ENCODE measurements around the gene MALT1. TPM values are rescaled to one million over a fixed set of nuclear protein-coding genes. Genes with fewer than 3 reads are reported as not detected.
"Not testable (repeated sequence)": the region's sequence is repeated elsewhere in the genome, so short reads cannot be mapped to it uniquely, and the experiment has no call there.

The MALT1 gene
- total RNA-seq, 2 experiments from 2014 or later, result 57.8 to 67.5 TPM

DNA sequence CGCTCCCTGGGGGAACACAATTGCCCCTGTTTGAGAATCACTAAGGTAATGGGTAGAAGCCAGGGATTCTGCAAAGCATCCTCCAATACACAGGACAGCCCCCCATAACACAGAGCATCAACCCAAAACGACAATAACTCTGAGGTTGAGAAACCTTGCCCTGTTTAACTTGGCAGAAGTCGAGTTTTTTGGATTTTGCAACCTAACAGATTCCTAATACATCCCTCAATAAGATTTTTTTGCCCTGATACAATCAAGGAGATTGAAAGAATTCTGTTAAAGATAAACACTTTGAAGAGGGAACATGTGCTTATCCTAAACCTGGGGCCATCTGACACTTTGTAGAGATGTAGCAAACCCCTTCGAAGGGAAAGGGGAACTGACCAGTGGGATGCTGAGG, 100.9 kb downstream of the MALT1 start:
- Mint-ChIP-seq H3K27ac (no peak overlapping the region), H3K9me3 (no peaks in the 10 kb centered on the region)
- intact Hi-C loops (cut with micrococcal nuclease), result no loop called here

GRCh38 chr18:58776084-58776483, 104.8 kb downstream of the MALT1 start:
- POLR2A ChIA-PET, result no interaction called here
- CTCF ChIA-PET, result interaction anchor here (1.1 to 1.2 kb wide), 2 partner anchors 12 to 293 kb away, joined by 3 read pairs; no protein-coding TSS in a partner anchor

More for the DNA sequence above, 100.9 kb downstream of the MALT1 start:
- H3K4me1 Mint-ChIP-seq (ENCODE audit: low read depth), result peaks cover 5% of the 10 kb centered on the region
- POLR2A ChIA-PET, result no interaction called here
- ATAC-seq, result no peak
- TF ChIP-seq CTCF (IDR thresholded peaks at IDR 0.05), result no peak
- no peaks in the 10 kb centered on the region for H3K36me3 Mint-ChIP-seq (ENCODE audit: low read depth)
- no peak for DNase-seq
- no peak overlapping the region for H3K4me3 Mint-ChIP-seq
- CTCF ChIA-PET, result interaction anchor here (5.6 kb wide), 1 partner anchor 298 kb away, joined by 76 read pairs; no protein-coding TSS in a partner anchor
- H3K27me3 Mint-ChIP-seq, result peaks cover 26% of the 10 kb centered on the region

DNA sequence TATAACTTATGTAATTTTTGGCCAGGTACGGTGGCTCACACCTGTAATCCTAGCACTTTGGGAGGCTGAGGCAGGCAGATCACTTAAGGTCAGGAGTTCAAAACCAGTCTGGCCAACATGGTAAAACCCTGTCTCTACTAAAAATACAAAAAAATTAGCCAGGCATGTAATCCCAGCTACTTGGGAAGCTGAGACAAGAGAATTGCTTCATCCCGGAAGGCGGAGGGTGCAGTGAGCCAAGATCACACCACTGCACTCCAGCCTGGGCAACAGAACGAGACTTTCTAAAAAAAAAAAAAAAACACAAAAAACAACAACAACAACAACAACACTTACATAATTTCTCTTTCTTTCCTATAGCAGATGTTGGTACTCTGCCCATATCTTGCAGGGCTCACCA, 105.3 kb downstream of the MALT1 start:
- DNase-seq; intact Hi-C loops (cut with micrococcal nuclease); H3K27ac Mint-ChIP-seq; H3K36me3 Mint-ChIP-seq (ENCODE audit: low read depth); H3K9me3 Mint-ChIP-seq; H3K4me1 Mint-ChIP-seq (ENCODE audit: low read depth); H3K4me3 Mint-ChIP-seq; POLR2A ChIA-PET; ATAC-seq: not testable (repeated sequence)
- CTCF ChIA-PET, result interaction anchor here (1.2 to 1.5 kb wide), 3 partner anchors 13 to 294 kb away, joined by 3 to 6 read pairs (median 4); no protein-coding TSS in a partner anchor
- H3K27me3 Mint-ChIP-seq, result peaks cover 10% of the 10 kb centered on the region

More at GRCh38 chr18:58776084-58776483, 104.8 kb downstream of the MALT1 start:
- Mint-ChIP-seq H3K4me3 (no peak overlapping the region), H3K36me3 (ENCODE audit: low read depth) (no peaks in the 10 kb centered on the region), H3K27ac (no peak overlapping the region), H3K9me3 (no peaks in the 10 kb centered on the region), H3K27me3 (peaks cover 10% of the 10 kb centered on the region), H3K4me1 (ENCODE audit: low read depth) (no peaks in the 10 kb centered on the region)
- DNase-seq (no peak), ATAC-seq (no peak)
- intact Hi-C loops (cut with micrococcal nuclease), result no loop called here
- no peak for TF ChIP-seq CTCF (IDR thresholded peaks at IDR 0.05)

- Mint-ChIP-seq H3K27ac (no peak overlapping the region), H3K4me3 (no peak overlapping the region), H3K27me3 (peaks cover 12% of the 10 kb centered on the region), H3K36me3 (ENCODE audit: low read depth) (no peaks in the 10 kb centered on the region), H3K9me3 (no peaks in the 10 kb centered on the region), H3K4me1 (ENCODE audit: low read depth) (no peaks in the 10 kb centered on the region)
- DNase-seq (no peak), ATAC-seq (no peak)
- no peak for TF ChIP-seq CTCF (IDR thresholded peaks at IDR 0.05)
- intact Hi-C loops (cut with micrococcal nuclease), result no loop called here
- POLR2A ChIA-PET, result no interaction called here
- CTCF ChIA-PET, result interaction anchor here (1.2 to 1.5 kb wide), 3 partner anchors 14 to 293 kb away, joined by 3 to 6 read pairs (median 4); no protein-coding TSS in a partner anchor
These were observed 106.2 kb downstream of the MALT1 start for GRCh38 chr18:58777471-58777870.

- H3K36me3 Mint-ChIP-seq (ENCODE audit: low read depth), result no peaks in the 10 kb centered on the region
- H3K27ac Mint-ChIP-seq, result no peak overlapping the region
- POLR2A ChIA-PET, result no interaction called here
- no peaks in the 10 kb centered on the region for H3K9me3 Mint-ChIP-seq
- intact Hi-C loops (cut with micrococcal nuclease), result no loop called here
- no peak overlapping the region for H3K4me3 Mint-ChIP-seq
- CTCF ChIA-PET, result interaction anchor here (1.8 to 6.6 kb wide), 5 partner anchors 10 to 305 kb away, joined by 4 to 53 read pairs (median 9); no protein-coding TSS in a partner anchor
- TF ChIP-seq CTCF (IDR thresholded peaks at IDR 0.05), result no peak
- H3K27me3 Mint-ChIP-seq, result peaks cover 10% of the 10 kb centered on the region
- no peaks in the 10 kb centered on the region for H3K4me1 Mint-ChIP-seq (ENCODE audit: low read depth)
- ATAC-seq (no peak), DNase-seq (no peak)
These were observed 108.3 kb downstream of the MALT1 start for GRCh38 chr18:58779529-58779928.

Measured in activated CD8-positive, alpha-beta T cell treated with anti-CD3 and anti-CD28 coated beads for 36 hours (primary cell).